A172 (cell line): Measurements from ENCODE around the gene UBE2U. TPM values are rescaled to one million over a fixed set of nuclear protein-coding genes. Genes with fewer than 3 reads are reported as not detected.

Experiments used
- DNase-seq: peaks from one replicate; pipeline ENCODE4 v3.0.0-alpha.2; 2015; ENCODE audit warnings: low spot score
- total RNA-seq: library from RNA; depleted of rRNA; stranded (reverse); fragments of >200 nt; shearing (Covaris generic); gene quantifications from 2 replicates; pipeline ENCODE4 v1.2.3, GENCODE V29; 2014

Gene UBE2U
- total RNA-seq, 1 experiment from 2014 or later: not detected

GRCh38 chr1:64291931-64292330 lies 88.5 kb downstream of the UBE2U start:
- no peak for DNase-seq

DNA sequence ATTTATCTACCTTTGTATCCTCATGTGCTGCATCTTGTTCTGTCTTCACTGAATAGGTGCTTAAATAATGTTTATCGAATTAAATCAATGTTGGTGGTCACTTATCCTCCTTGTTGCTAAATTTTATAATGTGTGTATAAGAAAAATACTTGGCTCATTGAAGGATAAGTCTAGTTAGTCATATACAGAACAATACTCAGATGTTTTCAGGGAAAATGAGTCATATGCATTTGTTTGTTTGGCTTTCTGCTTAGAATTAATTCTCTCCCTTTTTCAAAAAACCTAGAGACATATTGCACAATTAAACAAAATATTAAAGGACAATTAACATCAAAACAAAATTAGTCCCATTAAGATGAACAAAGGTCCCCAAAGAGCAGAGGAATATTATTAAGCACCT lies 89.0 kb downstream of the UBE2U start:
- DNase-seq: no peak

- no peak for DNase-seq
Observed at GRCh38 chr1:64293820-64294219, 90.4 kb downstream of the UBE2U start.

DNA sequence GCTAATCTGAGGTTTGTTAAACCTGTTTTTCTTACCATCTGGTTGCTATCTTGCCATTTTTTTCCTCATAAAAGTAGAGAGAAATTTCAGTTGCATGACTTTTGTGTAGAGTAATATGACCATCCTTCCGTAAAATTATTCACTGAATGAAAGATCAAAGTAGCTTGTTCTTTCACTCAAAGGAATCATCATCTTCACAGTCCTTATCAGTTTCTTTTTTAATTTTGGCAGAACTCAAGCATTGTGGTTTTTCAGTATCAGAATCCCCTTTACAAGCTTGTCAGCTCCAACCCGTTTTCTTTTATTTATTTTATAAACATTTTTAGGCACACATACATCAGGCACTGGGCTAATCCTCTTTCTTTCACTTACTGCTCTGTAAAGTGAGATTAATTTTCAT lies 91.7 kb downstream of the UBE2U start:
- no peak for DNase-seq

- DNase-seq: no peak
Observed at GRCh38 chr1:64295561-64295960, 92.1 kb downstream of the UBE2U start.

DNA sequence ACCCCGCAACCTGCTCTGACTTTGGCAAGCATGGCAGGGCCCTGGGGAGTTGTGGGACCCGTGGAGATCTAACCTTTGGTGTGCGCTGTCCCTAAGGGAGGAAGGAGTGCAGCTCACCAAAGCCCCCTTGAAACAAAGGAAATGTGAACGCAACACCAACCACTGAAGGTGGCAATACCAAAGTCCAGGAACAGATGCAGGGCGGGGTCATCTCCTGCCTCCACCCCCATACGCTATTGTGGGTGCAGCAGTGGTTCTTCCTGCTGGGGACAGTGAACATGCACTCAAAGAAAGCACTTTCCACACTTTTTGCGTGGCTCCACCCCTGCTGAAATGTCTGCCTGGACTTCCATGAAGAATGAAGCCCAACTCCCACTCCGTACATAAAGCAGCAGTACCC lies 93.0 kb downstream of the UBE2U start:
- DNase-seq: no peak

GRCh38 chr1:64302194-64302593 lies 98.8 kb downstream of the UBE2U start:
- DNase-seq: no peak

- DNase-seq: peak; percentile 13
Observed at GRCh38 chr1:64302971-64303370, 99.5 kb downstream of the UBE2U start.

GRCh38 chr1:64304823-64305222 lies 101.4 kb downstream of the UBE2U start:
- DNase-seq: peak; percentile 13

DNA sequence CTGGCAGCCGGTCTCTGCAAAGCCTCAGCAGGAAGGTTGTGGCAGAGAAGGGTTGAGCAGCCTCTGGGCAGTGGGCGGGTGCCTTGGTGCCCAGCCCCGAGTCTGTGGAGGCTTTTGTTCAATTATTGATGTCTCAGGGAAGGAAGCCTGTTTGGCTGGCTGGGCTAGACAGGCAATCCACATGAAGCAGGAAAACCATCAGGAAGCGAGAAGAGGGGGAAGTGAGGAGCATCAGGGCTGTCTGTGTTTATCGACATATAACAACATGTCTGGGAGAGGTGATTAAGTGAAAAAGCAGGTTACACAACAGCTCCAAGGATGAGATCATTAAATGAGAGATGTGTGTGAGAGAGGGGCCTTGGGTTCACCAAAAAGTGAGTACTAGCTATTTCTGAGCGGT lies 105.4 kb downstream of the UBE2U start:
- no peak for DNase-seq

DNA sequence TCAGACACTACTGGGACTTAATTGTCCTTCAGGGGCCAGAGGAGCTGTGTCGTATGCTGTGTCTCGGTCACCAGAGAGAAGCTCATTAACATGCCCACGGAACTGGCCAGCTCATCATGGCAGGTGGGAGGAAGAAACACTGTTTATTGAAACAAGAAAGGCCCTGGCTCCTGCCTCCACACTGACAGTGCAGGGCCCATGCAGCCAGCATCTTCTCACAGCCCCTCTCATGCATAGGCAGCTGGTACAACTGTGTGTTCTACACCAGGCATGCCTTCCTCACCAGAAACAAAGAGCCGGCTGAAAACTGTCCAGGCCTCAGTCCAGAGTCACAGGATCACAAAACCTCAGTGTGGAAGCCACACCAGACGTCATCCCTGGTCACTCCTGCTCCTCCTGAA lies 106.0 kb downstream of the UBE2U start:
- no peak for DNase-seq

GRCh38 chr1:64310760-64311159 lies 107.3 kb downstream of the UBE2U start:
- DNase-seq: no peak

DNA sequence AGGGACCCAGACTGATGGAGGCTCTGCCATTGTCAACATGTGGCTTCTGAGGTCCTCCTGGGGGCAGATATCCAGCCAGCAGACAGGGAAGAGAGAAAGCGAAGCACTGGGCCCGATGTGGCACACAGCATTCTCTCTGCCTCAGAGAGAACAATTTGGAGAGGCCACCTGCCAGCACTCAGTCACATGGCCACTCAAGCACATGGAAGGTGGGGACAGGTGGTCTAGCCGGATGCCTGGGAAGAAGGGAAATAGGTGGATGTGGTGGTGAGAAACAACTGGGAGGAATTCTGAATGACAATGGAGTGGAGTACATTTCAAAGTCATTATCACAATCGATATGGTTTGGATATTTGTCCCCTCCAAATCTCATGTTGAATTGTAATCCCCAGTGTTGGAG lies 109.0 kb downstream of the UBE2U start:
- no peak for DNase-seq

DNA sequence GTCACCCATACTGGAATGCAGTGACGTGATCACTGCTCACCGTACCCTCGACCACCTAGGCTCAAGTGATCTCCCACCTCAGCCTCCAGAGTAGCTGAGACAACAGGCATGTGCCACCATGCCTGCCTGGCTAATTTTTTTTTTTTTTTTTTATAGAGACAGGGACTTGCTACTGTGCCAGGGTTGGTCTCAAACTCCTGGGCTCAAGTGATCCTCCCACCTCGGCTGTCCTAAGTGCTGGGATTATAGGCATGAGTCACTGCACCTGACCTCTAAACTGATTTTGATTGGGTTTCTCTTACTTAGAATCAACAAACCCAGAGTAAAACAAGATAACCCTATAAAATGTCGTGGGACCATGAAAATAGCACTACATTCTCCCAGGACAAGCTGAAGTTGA lies 112.0 kb downstream of the UBE2U start:
- DNase-seq: no peak
